ENCODE measurements around the gene NHERF2.

Gene NHERF2

DNA sequence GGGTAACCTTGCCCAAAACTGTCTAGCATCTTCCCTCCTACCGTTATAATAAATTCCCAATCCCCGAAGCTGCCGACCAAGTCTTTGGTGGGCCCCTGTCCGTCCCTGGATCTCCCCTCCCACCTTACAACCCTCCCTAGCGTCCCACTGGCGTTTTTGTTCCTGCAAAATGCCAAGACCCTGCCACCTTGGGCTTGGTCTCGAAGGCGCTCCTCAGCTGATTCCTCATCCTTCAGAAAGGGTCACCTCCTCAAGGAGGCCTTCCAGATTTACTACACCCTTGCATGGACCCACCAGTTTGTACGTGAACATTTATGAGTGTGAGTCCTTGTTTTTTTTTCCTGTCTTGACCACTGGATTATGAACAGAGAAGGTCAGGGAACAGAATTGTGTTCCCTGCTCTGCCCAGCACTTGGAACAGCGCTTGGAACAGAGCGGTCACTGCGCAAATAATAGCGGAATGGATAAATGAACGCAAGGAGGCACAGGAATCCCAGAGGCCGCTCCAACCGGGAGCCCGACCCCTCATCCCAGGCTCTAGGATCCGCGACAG lies 43.6 kb upstream of the NHERF2 start:
- no peak overlapping the region; the same call in 1 of the 2 replicates for H3K4me3 ChIP-seq (ENCODE audit: low read length)
- H3K36me3 ChIP-seq (ENCODE audit: control insufficient read depth, insufficient read depth, low read length), result peaks cover 10% of the 10 kb centered on the region
- H3K4me1 ChIP-seq (ENCODE audit: control insufficient read depth, insufficient read depth, low read length), result peaks cover 3% of the 10 kb centered on the region; the same call in 1 of the 2 replicates
- no peaks in the 10 kb centered on the region for H3K9me3 ChIP-seq (ENCODE audit: control insufficient read depth, insufficient read depth, low read length)
- H3K27me3 ChIP-seq (ENCODE audit: control insufficient read depth, insufficient read depth, low read length), result peaks cover 11% of the 10 kb centered on the region; the same call in 1 of the 2 replicates
- no peak for DNase-seq (ENCODE audit: low read depth, low spot score)
- no CpG with 5 or more reads among the region's 19 CpGs for WGBS (ENCODE audit: insufficient coverage, insufficient read length)
- no peak overlapping the region for H3K27ac ChIP-seq (ENCODE audit: low read length)

DNA sequence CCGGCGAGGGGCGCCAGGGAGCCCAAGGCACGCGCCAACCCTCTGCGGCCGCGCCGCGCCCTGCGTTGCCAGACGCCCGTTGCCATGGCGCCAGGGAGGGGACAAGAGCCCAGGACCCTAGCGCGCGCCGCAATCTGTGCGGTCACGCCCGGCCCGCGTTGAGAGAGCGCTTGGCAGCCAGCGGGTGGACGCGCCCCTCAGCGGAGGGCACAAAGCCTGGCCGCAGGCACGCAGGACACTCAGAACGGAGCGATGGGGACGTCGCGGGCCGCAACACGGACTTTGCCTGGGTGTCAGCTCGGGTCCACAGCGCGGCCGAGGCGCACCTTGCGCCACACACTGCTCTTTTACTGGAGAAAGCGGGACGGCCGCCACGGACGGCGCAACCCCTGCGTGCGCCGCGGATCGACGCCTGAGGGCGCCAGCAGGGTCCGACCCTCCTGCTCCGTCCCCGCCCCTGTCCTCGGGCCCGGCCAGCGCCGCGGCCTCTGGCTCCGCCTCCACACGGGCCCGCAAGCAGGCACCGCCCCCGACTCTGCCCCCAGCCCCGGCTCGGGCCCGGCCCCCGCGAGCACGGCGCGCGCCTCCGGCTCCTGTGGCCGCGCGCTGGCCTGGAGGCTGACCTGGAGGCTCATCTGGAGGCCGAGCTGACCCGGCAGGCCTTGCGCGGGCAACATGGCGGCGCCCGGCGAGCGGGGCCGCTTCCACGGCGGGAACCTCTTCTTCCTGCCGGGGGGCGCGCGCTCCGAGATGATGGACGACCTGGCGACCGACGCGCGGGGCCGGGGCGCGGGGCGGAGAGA lies 43.0 kb upstream of the NHERF2 start, which contains the start of gene GFER:
Gene GFER (plus strand): TSS at position 650 of the 803 bp plus-strand sequence. CDS start 26 bp downstream, at position 676.
- peak; percentile 78 for DNase-seq (ENCODE audit: low read depth, low spot score)

DNA sequence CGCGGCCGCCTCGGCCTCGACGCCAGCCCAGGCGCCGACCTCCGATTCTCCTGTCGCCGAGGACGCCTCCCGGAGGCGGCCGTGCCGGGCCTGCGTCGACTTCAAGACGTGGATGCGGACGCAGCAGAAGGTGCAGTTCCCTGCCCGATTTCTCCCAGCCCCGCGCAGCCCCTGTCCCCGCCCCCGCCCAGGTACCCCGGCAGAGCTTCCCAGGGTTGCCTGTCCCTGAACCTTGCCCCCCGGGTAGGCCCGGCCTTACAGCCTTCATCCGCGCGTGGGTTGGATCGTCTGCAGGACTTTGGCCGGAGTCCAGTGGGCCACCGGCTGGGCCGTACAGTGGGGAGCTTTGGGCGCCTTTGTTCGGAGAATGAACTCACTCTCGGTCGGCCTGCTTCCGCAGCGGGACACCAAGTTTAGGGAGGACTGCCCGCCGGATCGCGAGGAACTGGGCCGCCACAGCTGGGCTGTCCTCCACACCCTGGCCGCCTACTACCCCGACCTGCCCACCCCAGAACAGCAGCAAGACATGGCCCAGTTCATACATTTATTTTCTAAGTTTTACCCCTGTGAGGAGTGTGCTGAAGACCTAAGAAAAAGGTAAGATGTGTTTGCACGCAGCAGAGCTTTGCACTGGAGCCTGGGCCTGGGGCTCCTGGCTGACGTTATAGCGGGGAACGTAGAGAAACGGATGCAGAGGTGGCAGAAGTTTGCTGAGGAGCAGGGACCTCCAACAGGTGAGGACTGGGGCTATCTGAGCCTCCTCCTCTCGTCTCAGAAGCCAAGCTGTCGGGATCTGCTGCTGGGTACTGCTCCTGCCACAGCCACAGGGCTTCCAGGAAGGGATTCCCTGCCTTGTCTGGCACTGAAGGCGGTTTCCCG lies 42.1 kb upstream of the NHERF2 start:
- H3K27ac ChIP-seq (ENCODE audit: low read length), result no peak overlapping the region
- no CpG with 5 or more reads among the region's 58 CpGs for WGBS (ENCODE audit: insufficient coverage, insufficient read length)
- H3K36me3 ChIP-seq (ENCODE audit: control insufficient read depth, insufficient read depth, low read length), result peaks cover 9% of the 10 kb centered on the region
- H3K4me3 ChIP-seq (ENCODE audit: low read length), result peak overlapping the region; percentile 68
- DNase-seq (ENCODE audit: low read depth, low spot score), result no peak
- H3K27me3 ChIP-seq (ENCODE audit: control insufficient read depth, insufficient read depth, low read length), result peaks cover 11% of the 10 kb centered on the region; the same call in 1 of the 2 replicates
- peaks cover 7% of the 10 kb centered on the region; the same call in 1 of the 2 replicates for H3K4me1 ChIP-seq (ENCODE audit: control insufficient read depth, insufficient read depth, low read length)
- H3K9me3 ChIP-seq (ENCODE audit: control insufficient read depth, insufficient read depth, low read length), result no peaks in the 10 kb centered on the region

More for the DNA sequence above, 43.0 kb upstream of the NHERF2 start, which contains the start of gene GFER:
- Histone ChIP-seq H3K36me3 (ENCODE audit: control insufficient read depth, insufficient read depth, low read length) (peaks cover 9% of the 10 kb centered on the region), H3K4me3 (ENCODE audit: low read length) (peak within 1 kb of the TSS; percentile 68), H3K4me1 (ENCODE audit: control insufficient read depth, insufficient read depth, low read length) (0 out of 2 replicates have a peak, but pooled peaks cover 3% of the 10 kb centered on the region), H3K9me3 (ENCODE audit: control insufficient read depth, insufficient read depth, low read length) (no peaks in the 10 kb centered on the region), H3K27me3 (ENCODE audit: control insufficient read depth, insufficient read depth, low read length) (peaks cover 11% of the 10 kb centered on the region; the same call in 1 of the 2 replicates), H3K27ac (ENCODE audit: low read length) (no peak within 1 kb of the TSS)
- no CpG with 5 or more reads among the region's 109 CpGs for WGBS (ENCODE audit: insufficient coverage, insufficient read length)

DNA sequence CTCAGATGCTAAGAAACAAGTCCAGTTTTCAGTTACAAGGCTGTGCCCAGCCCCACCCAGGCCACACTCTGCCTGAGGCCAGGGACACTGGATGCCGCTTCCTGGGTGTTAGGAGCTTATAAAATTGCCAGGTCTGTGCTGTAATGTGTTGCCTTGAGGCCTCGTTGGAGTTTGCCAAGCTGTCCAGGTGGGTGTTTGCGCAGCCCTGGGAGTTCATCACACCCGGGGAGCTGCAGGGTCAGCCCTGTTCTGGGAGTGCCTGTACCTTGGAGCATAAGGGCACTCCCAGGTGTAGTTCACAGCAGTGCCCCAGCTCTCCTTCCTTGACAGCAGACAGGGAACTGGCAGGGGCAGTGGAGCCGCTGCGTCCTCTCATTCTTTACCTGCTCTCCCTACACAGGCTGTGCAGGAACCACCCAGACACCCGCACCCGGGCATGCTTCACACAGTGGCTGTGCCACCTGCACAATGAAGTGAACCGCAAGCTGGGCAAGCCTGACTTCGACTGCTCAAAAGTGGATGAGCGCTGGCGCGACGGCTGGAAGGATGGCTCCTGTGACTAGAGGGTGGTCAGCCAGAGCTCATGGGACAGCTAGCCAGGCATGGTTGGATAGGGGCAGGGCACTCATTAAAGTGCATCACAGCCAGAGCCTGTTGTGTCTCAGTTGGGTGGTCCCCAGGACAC lies 41.1 kb upstream of the NHERF2 start:
- WGBS (ENCODE audit: insufficient coverage, insufficient read length), result no CpG with 5 or more reads among the region's 14 CpGs

DNA sequence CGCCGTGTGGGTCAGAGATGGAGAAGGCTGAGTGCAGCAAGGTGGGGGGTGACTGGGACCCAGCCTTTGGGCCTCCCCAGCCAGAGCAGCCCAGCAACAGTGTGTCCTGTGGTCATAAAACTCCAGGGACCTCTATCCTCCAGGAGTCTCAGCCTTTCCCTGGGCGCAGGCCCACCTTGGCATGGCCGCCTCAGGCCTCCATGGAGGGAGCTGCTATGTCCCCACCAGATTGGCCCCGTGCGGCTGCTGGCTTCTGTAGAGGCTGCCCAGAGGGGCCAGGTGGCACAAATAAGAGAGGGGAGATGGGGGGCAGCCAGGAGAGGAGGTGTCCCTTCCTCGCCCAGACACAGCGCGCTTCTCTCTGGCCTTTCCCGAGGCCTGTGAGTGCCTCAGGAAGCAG lies 39.5 kb upstream of the NHERF2 start:
- no peak for DNase-seq (ENCODE audit: low read depth, low spot score)
- Histone ChIP-seq H3K4me3 (ENCODE audit: low read length) (no peak overlapping the region), H3K27ac (ENCODE audit: low read length) (no peak overlapping the region), H3K27me3 (ENCODE audit: control insufficient read depth, insufficient read depth, low read length) (peaks cover 6% of the 10 kb centered on the region; the same call in 1 of the 2 replicates), H3K4me1 (ENCODE audit: control insufficient read depth, insufficient read depth, low read length) (peaks cover 9% of the 10 kb centered on the region), H3K36me3 (ENCODE audit: control insufficient read depth, insufficient read depth, low read length) (peaks cover 9% of the 10 kb centered on the region), H3K9me3 (ENCODE audit: control insufficient read depth, insufficient read depth, low read length) (no peaks in the 10 kb centered on the region)
- WGBS (ENCODE audit: insufficient coverage, insufficient read length), result no CpG with 5 or more reads among the region's 10 CpGs

More for the DNA sequence above, 41.1 kb upstream of the NHERF2 start:
- H3K27me3 ChIP-seq (ENCODE audit: control insufficient read depth, insufficient read depth, low read length), result peaks cover 10% of the 10 kb centered on the region; the same call in 1 of the 2 replicates
- no peak overlapping the region for H3K4me3 ChIP-seq (ENCODE audit: low read length)
- no peak for DNase-seq (ENCODE audit: low read depth, low spot score)
- H3K9me3 ChIP-seq (ENCODE audit: control insufficient read depth, insufficient read depth, low read length), result no peaks in the 10 kb centered on the region
- H3K27ac ChIP-seq (ENCODE audit: low read length), result no peak overlapping the region
- H3K36me3 ChIP-seq (ENCODE audit: control insufficient read depth, insufficient read depth, low read length), result peaks cover 9% of the 10 kb centered on the region
- peaks cover 6% of the 10 kb centered on the region; the same call in 1 of the 2 replicates for H3K4me1 ChIP-seq (ENCODE audit: control insufficient read depth, insufficient read depth, low read length)

DNA sequence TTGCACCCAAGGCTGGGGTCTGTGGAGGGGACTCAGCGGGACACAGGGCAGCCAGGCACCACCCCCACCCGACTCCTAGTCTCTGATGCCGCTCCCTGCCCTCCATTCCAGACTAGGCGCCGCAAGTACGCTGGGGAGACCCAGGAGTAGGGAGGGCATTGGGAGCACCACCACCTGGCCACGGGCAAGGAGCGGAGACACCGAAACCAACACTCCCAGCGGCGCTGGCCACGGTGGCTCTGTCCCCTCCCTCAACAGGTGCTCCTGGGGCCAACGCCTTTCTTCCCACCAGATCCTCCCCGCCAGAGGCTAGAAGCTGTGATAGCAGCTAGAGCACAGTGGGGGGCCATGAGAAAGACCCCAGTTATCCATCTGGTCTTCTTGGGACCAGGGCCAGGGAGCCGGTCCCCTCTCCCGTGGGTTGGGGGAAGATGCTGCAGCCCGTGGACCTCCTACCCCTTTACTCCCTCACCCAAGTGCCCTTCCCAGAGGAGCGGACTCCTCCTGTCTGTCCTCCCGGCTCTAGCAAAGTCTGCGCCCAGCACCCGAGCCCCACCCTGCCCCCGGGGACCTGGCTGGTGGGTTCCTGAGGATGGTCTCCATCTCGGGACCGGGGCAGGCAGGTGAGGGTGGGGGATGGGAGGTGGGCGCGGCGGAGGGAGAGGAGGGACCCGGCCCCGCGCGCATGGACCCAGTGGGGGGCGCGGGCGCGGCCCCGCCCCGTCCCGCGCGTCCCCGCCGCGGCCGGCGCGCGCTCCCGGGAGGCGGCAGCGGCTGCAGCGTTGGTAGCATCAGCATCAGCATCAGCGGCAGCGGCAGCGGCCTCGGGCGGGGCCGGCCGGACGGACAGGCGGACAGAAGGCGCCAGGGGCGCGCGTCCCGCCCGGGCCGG lies 37.2 kb upstream of the NHERF2 start, which contains the start of gene SYNGR3:
Gene SYNGR3 (plus strand): TSS at position 762 of the 892 bp plus-strand sequence. CDS start 133 bp downstream, outside the sequence.
- Histone ChIP-seq H3K4me1 (ENCODE audit: control insufficient read depth, insufficient read depth, low read length) (peaks cover 9% of the 10 kb centered on the region), H3K36me3 (ENCODE audit: control insufficient read depth, insufficient read depth, low read length) (peaks cover 9% of the 10 kb centered on the region), H3K9me3 (ENCODE audit: control insufficient read depth, insufficient read depth, low read length) (no peaks in the 10 kb centered on the region), H3K4me3 (ENCODE audit: low read length) (peak within 1 kb of the TSS; percentile 63), H3K27ac (ENCODE audit: low read length) (no peak within 1 kb of the TSS), H3K27me3 (ENCODE audit: control insufficient read depth, insufficient read depth, low read length) (peaks cover 2% of the 10 kb centered on the region; the same call in 1 of the 2 replicates)
- no CpG with 5 or more reads among the region's 67 CpGs for WGBS (ENCODE audit: insufficient coverage, insufficient read length)
- DNase-seq (ENCODE audit: low read depth, low spot score), result no peak

DNA sequence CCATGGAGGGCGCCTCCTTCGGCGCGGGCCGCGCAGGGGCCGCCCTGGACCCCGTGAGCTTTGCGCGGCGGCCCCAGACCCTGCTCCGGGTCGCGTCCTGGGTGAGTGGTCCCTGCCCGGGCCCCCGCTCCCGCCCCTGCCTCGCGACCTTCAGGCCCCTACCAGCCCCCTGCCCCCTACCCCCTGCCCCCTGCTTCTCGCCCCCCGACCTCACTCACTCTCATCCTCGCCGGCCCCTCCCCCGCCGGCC lies 36.7 kb upstream of the NHERF2 start:
- WGBS (ENCODE audit: insufficient coverage, insufficient read length), result no CpG with 5 or more reads among the region's 25 CpGs
- H3K27me3 ChIP-seq (ENCODE audit: control insufficient read depth, insufficient read depth, low read length), result peaks cover 2% of the 10 kb centered on the region; the same call in 1 of the 2 replicates
- peaks cover 9% of the 10 kb centered on the region for H3K36me3 ChIP-seq (ENCODE audit: control insufficient read depth, insufficient read depth, low read length)
- no peak for DNase-seq (ENCODE audit: low read depth, low spot score)
- no peaks in the 10 kb centered on the region for H3K9me3 ChIP-seq (ENCODE audit: control insufficient read depth, insufficient read depth, low read length)
- H3K4me3 ChIP-seq (ENCODE audit: low read length), result peak overlapping the region; percentile 63
- H3K4me1 ChIP-seq (ENCODE audit: control insufficient read depth, insufficient read depth, low read length), result peaks cover 9% of the 10 kb centered on the region
- H3K27ac ChIP-seq (ENCODE audit: low read length), result no peak overlapping the region

DNA sequence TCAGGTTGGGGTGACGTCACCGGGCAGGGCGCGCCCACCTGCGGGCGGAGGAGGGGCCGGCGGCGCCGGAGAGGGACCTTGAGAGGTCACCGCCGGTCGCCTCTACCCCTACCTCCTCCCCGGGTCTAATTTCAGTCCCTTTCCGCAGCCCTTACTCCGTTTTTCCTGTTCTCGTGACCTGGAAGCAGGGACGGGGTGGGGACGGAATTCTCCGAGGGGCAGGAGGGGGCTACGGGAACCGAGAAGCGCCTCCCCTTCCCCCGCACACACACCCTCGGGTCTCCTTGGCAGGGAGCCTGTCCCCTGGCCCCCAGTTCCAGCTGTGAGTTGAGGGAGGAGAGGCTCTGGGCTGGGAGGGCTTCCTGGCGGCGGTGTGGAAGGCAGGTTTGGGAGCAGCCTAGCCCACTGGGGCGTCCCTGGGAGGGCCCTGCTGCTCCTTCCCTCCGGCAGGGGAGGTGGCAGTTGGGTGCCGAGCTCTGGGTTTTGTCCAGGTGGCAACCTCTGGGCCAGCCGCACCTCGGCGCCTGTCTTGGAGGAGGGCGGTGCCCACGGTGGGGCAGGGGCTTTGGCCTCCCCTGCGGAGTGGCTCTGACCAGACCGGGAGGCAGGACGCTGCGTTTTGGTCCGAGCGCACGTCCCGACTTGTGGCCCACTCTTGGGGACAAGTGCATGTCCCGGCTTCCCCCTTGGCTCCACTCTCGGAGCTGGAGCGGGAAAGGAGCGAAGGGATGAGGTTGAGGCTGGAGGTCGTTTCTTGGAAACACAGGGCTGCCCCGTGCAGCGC lies 36.2 kb upstream of the NHERF2 start:
- no peaks in the 10 kb centered on the region for H3K9me3 ChIP-seq (ENCODE audit: control insufficient read depth, insufficient read depth, low read length)
- H3K4me3 ChIP-seq (ENCODE audit: low read length), result peak overlapping the region; percentile 63; the same call in 1 of the 2 replicates
- DNase-seq (ENCODE audit: low read depth, low spot score), result no peak
- H3K27ac ChIP-seq (ENCODE audit: low read length), result no peak overlapping the region
- peaks cover 2% of the 10 kb centered on the region; the same call in 1 of the 2 replicates for H3K27me3 ChIP-seq (ENCODE audit: control insufficient read depth, insufficient read depth, low read length)
- no CpG with 5 or more reads among the region's 50 CpGs for WGBS (ENCODE audit: insufficient coverage, insufficient read length)
- peaks cover 9% of the 10 kb centered on the region for H3K4me1 ChIP-seq (ENCODE audit: control insufficient read depth, insufficient read depth, low read length)
- peaks cover 7% of the 10 kb centered on the region for H3K36me3 ChIP-seq (ENCODE audit: control insufficient read depth, insufficient read depth, low read length)
